H9 (cell line): ENCODE data around the gene MEGF9. TPM values are rescaled to one million over a fixed set of nuclear protein-coding genes. Genes with fewer than 3 reads are reported as not detected.

Experiments used
- DNase-seq: peaks from one replicate; pipeline ENCODE4 v3.0.0-alpha.2; 2017
- H2AFZ ChIP-seq: one replicate; pipeline ENCODE4 v1.6.1; 2013; ENCODE audit warnings: mild to moderate bottlenecking, low read length, control low read depth, moderate library complexity
- H2AK5ac ChIP-seq: 2 replicates; pipeline ENCODE4 v1.6.1; 2013; ENCODE audit warnings: low read length, control low read depth, mixed read lengths; ENCODE audit not compliant: insufficient read length
- H2BK120ac ChIP-seq: one replicate; pipeline ENCODE4 v1.6.1; 2013; ENCODE audit warnings: low read depth, mild to moderate bottlenecking, low read length, control low read depth, inconsistent platforms; ENCODE audit not compliant: poor library complexity, severe bottlenecking
- H2BK12ac ChIP-seq: 2 replicates; pipeline ENCODE4 v1.6.1; 2013; ENCODE audit warnings: low read length, control low read depth, mixed read lengths, low read depth; ENCODE audit not compliant: insufficient read length
- H2BK15ac ChIP-seq: 2 replicates; pipeline ENCODE4 v1.6.1; 2013; ENCODE audit warnings: low read depth, low read length, control low read depth
- H2BK20ac ChIP-seq: one replicate; pipeline ENCODE4 v1.6.1; 2013; ENCODE audit warnings: low read depth, mild to moderate bottlenecking, low read length, control low read depth, inconsistent platforms; ENCODE audit not compliant: poor library complexity, severe bottlenecking
- H2BK5ac ChIP-seq: 2 replicates; pipeline ENCODE4 v1.6.1; 2013; ENCODE audit warnings: low read length, control low read depth, mixed read lengths; ENCODE audit not compliant: insufficient read length
- H3K14ac ChIP-seq: 2 replicates; pipeline ENCODE4 v1.6.1; 2013; ENCODE audit warnings: low read length, control low read depth; ENCODE audit not compliant: insufficient read depth
- H3K18ac ChIP-seq: 2 replicates; pipeline ENCODE4 v1.6.1; 2013; ENCODE audit warnings: low read depth, mild to moderate bottlenecking, mixed read lengths, low read length, control low read depth; ENCODE audit not compliant: insufficient read length
- H3K23ac ChIP-seq: 2 replicates; pipeline ENCODE4 v1.6.1; 2013; ENCODE audit warnings: low read length, control low read depth, mixed read lengths, low read depth; ENCODE audit not compliant: insufficient read length
- H3K23me2 ChIP-seq: 2 replicates; pipeline ENCODE4 v1.6.1; 2013; ENCODE audit warnings: low read depth, mild to moderate bottlenecking, mixed read lengths, low read length, control low read depth; ENCODE audit not compliant: insufficient read length, poor library complexity, severe bottlenecking
- H3K27ac ChIP-seq: 2 replicates; pipeline ENCODE4 v1.5.1; 2013; ENCODE audit warnings: low read length, control low read depth, mixed read lengths, low read depth; ENCODE audit not compliant: insufficient read length
- H3K27me3 ChIP-seq: 2 replicates; pipeline ENCODE4 v1.6.1; 2013; ENCODE audit warnings: low read length, control low read depth, inconsistent platforms; ENCODE audit not compliant: insufficient read depth
- H3K4ac ChIP-seq: 2 replicates; pipeline ENCODE4 v1.6.1; 2013; ENCODE audit warnings: low read depth, mild to moderate bottlenecking, control low read depth, inconsistent platforms, low read length, moderate library complexity
- H3K4me1 ChIP-seq: 2 replicates; pipeline ENCODE4 v1.6.1; 2013; ENCODE audit warnings: low read length, control low read depth, inconsistent platforms; ENCODE audit not compliant: insufficient read depth
- H3K4me2 ChIP-seq: 2 replicates; pipeline ENCODE4 v1.6.1; 2013; ENCODE audit warnings: low read length, control low read depth, mixed read lengths; ENCODE audit not compliant: insufficient read length, insufficient read depth
- H3K56ac ChIP-seq: 2 replicates; pipeline ENCODE4 v1.6.1; 2013; ENCODE audit warnings: low read depth, mild to moderate bottlenecking, mixed read lengths, low read length, control low read depth; ENCODE audit not compliant: insufficient read length
- H3K79me1 ChIP-seq: 2 replicates; pipeline ENCODE4 v1.6.1; 2013; ENCODE audit warnings: low read depth, mild to moderate bottlenecking, moderate library complexity, low read length, control low read depth, inconsistent platforms; ENCODE audit not compliant: insufficient read depth, poor library complexity, severe bottlenecking
- H3K79me2 ChIP-seq: 2 replicates; pipeline ENCODE4 v1.6.1; 2013; ENCODE audit warnings: low read length, control low read depth, inconsistent platforms; ENCODE audit not compliant: insufficient read depth
- H3K9ac ChIP-seq: 2 replicates; pipeline ENCODE4 v1.6.1; 2013; ENCODE audit warnings: low read length, control low read depth, mixed read lengths; ENCODE audit not compliant: insufficient read length; ENCODE audit errors: extremely low read depth
- H3K9me3 ChIP-seq: one replicate; pipeline ENCODE4 v1.6.1; 2013; ENCODE audit warnings: low read depth, low read length, inconsistent platforms; ENCODE audit not compliant: control insufficient read depth
- H3T11ph ChIP-seq: one replicate; pipeline ENCODE4 v1.6.1; 2013; ENCODE audit warnings: mild to moderate bottlenecking, low read length, control low read depth, inconsistent platforms
- H4K20me1 ChIP-seq: one replicate; pipeline ENCODE4 v1.6.1; 2013; ENCODE audit not compliant: control insufficient read depth, insufficient read length, insufficient read depth
- H4K5ac ChIP-seq: 2 replicates; pipeline ENCODE4 v1.6.1; 2013; ENCODE audit warnings: low read depth, mild to moderate bottlenecking, mixed read lengths, low read length, control low read depth; ENCODE audit not compliant: insufficient read length
- H4K8ac ChIP-seq: replicated peaks from 2 replicates; pipeline ENCODE4 v1.6.1; 2013; ENCODE audit warnings: low read length, control low read depth, mixed read lengths, low read depth; ENCODE audit not compliant: insufficient read length
- H4K91ac ChIP-seq: 2 replicates; pipeline ENCODE4 v1.6.1; 2013; ENCODE audit warnings: low read depth, mild to moderate bottlenecking, moderate library complexity, mixed read lengths, low read length, control low read depth; ENCODE audit not compliant: insufficient read length
- H3K27ac Mint-ChIP-seq, 3 experiments: 2 replicates in 2 of 3; 3 replicates in 1 of 3; pipeline ENCODE4 v1.8.0; 2020 to 2021; ENCODE audit warnings: mixed read lengths in 3 of 3, mild to moderate bottlenecking in 1 of 3, moderate library complexity in 1 of 3
- H3K27me3 Mint-ChIP-seq: 2 replicates; pipeline ENCODE4 v1.8.0; 2021; ENCODE audit warnings: low read depth, mild to moderate bottlenecking, moderate library complexity, mixed read lengths
- H3K36me3 Mint-ChIP-seq, 3 experiments: 2 replicates in 2 of 3; 3 replicates in 1 of 3; pipeline ENCODE4 v1.8.0; 2020 to 2021; ENCODE audit warnings: low read depth in 3 of 3, mixed read lengths in 3 of 3; ENCODE audit not compliant: insufficient read depth in 1 of 3
- H3K4me1 Mint-ChIP-seq, 2 experiments: 2 replicates each; pipeline ENCODE4 v1.8.0; 2020; ENCODE audit warnings: mixed read lengths in 2 of 2
- H3K4me3 Mint-ChIP-seq, 2 experiments: 2 replicates in 1 of 2; 3 replicates in 1 of 2; pipeline ENCODE4 v1.8.0; 2020 to 2021; ENCODE audit warnings: mild to moderate bottlenecking in 2 of 2, mixed read lengths in 2 of 2, moderate library complexity in 1 of 2
- H3K9me3 Mint-ChIP-seq, 2 experiments: 2 replicates in 1 of 2; 3 replicates in 1 of 2; pipeline ENCODE4 v1.8.0; 2020; ENCODE audit warnings: mild to moderate bottlenecking in 2 of 2, mixed read lengths in 2 of 2, moderate library complexity in 1 of 2
- WGBS: extraction: QIAGEN DNeasy Blood & Tissue Kit; methylation state at CpG from one replicate; pipeline ENCODE4 v1.1.7; 2013; ENCODE audit warnings: missing lambda C conversion rate, low lambda C conversion rate, mixed read lengths; ENCODE audit not compliant: insufficient read length; ENCODE audit errors: extremely low coverage; 5-methylcytosine and 5-hydroxymethylcytosine counted together
- total RNA-seq: library from RNA; stranded (reverse); gene quantifications from 2 replicates; pipeline ENCODE4 v1.2.1, GENCODE V29; 2021
- TF ChIP-seq, protein P1 (sequence below): fragments of 200-600 bp; sonication (generic); conservative IDR thresholded peaks from 3 replicates; pipeline ENCODE4 v1.8.0; 2021; ENCODE audit warnings: antibody characterized with exemption, mild to moderate bottlenecking

Gene MEGF9
- total RNA-seq, 1 experiment from 2014 or later: 0.94 TPM

DNA sequence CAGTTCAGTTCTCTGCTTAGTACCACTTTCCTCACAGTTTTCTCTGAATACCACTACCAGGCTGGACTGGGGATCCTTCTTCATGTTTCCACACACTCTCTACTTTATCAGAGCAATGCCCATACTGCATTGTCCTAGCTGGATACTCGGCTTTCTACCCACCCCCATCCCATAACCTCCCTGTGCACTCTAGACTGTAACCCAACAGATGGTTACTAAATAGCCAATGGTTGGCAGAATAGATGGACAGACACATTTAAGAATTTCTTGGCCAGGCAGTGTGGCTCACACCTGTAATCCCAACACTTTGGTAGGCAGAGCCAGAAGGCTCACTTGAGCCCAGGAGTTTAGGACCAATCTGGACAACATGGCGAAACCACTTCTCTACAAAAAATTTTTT is 157.1 kb downstream of the MEGF9 start:
- no CpG with 5 or more reads among the region's 2 CpGs for WGBS
- H3K23me2 ChIP-seq: no peaks in the 10 kb centered on the region
- TF ChIP-seq, protein P1, sequence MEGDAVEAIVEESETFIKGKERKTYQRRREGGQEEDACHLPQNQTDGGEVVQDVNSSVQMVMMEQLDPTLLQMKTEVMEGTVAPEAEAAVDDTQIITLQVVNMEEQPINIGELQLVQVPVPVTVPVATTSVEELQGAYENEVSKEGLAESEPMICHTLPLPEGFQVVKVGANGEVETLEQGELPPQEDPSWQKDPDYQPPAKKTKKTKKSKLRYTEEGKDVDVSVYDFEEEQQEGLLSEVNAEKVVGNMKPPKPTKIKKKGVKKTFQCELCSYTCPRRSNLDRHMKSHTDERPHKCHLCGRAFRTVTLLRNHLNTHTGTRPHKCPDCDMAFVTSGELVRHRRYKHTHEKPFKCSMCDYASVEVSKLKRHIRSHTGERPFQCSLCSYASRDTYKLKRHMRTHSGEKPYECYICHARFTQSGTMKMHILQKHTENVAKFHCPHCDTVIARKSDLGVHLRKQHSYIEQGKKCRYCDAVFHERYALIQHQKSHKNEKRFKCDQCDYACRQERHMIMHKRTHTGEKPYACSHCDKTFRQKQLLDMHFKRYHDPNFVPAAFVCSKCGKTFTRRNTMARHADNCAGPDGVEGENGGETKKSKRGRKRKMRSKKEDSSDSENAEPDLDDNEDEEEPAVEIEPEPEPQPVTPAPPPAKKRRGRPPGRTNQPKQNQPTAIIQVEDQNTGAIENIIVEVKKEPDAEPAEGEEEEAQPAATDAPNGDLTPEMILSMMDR: no peak

More for the DNA sequence above, 157.1 kb downstream of the MEGF9 start:
- no peaks in the 10 kb centered on the region for H3K27me3 ChIP-seq
- Mint-ChIP-seq H3K27ac (no peak overlapping the region), H3K27me3 (no peaks in the 10 kb centered on the region), H3K9me3 (no peaks in the 10 kb centered on the region), H3K4me1 (no peaks in the 10 kb centered on the region), H3K36me3 (peaks cover 5 to 33% (median 17%) of the 10 kb centered on the region in 3 experiments; a peak in 6 of 7 replicates), H3K4me3 (no peak overlapping the region)
- H3K18ac ChIP-seq: no peak overlapping the region
- H2BK15ac ChIP-seq: no peak overlapping the region
- H3K23ac ChIP-seq: no peak overlapping the region
- no peak overlapping the region for H4K8ac ChIP-seq
- no peak overlapping the region for H3K14ac ChIP-seq
- no peak overlapping the region for H2BK5ac ChIP-seq
- H3K9ac ChIP-seq: no peak overlapping the region
- H3K4ac ChIP-seq: no peak overlapping the region
- H3K4me1 ChIP-seq: no peaks in the 10 kb centered on the region
- no peak overlapping the region for H4K91ac ChIP-seq
- H2BK20ac ChIP-seq: no peak overlapping the region
- no peak overlapping the region for H2AK5ac ChIP-seq
- DNase-seq: no peak
- no peak overlapping the region for H2BK120ac ChIP-seq
- H3K9me3 ChIP-seq: no peaks in the 10 kb centered on the region
- H3K79me2 ChIP-seq: no peaks in the 10 kb centered on the region; the same call in 1 of the 2 replicates
- H2AFZ ChIP-seq: no peak overlapping the region
- H4K5ac ChIP-seq: no peak overlapping the region
- H3K79me1 ChIP-seq: peaks cover 6% of the 10 kb centered on the region
- no peak overlapping the region for H2BK12ac ChIP-seq
- no peak overlapping the region for H3K56ac ChIP-seq
- no peak overlapping the region for H3T11ph ChIP-seq
- H3K4me2 ChIP-seq: no peak overlapping the region
- no peak overlapping the region for H3K27ac ChIP-seq
- no peaks in the 10 kb centered on the region for H4K20me1 ChIP-seq
